GM10266 (cell line): ENCODE measurements around the gene CENPP.

Experiments used
- DNase-seq: peaks from one replicate; pipeline ENCODE4 v3.0.0; 2012; ENCODE audit errors: extremely low spot score
- CTCF ChIP-seq: IDR thresholded peaks from 2 replicates; pipeline ENCODE4 v1.5.1; 2012; ENCODE audit warnings: mild to moderate bottlenecking, low read depth; ENCODE audit not compliant: control insufficient read depth, insufficient read depth; ENCODE audit errors: missing control alignments

The CENPP gene

GRCh38 chr9:92488681-92489550, 163.2 kb downstream of the CENPP start:
- DNase-seq: no peak
- TF ChIP-seq CTCF: no peak

- no peak for TF ChIP-seq CTCF
- DNase-seq: no peak
Observed at GRCh38 chr9:92492781-92493401, 167.1 kb downstream of the CENPP start.

- TF ChIP-seq CTCF: no peak
Observed at GRCh38 chr9:92493749-92494387, 168.1 kb downstream of the CENPP start.

GRCh38 chr9:92494856-92495255, 169.1 kb downstream of the CENPP start:
- no peak for TF ChIP-seq CTCF
- no peak for DNase-seq

More at GRCh38 chr9:92493749-92494387, 168.1 kb downstream of the CENPP start:
- DNase-seq: no peak

- DNase-seq: no peak
- TF ChIP-seq CTCF: no peak
Observed at GRCh38 chr9:92496396-92497176, 170.8 kb downstream of the CENPP start.

GRCh38 chr9:92499701-92500100, 173.9 kb downstream of the CENPP start:
- TF ChIP-seq CTCF: no peak

More at GRCh38 chr9:92499701-92500100, 173.9 kb downstream of the CENPP start:
- DNase-seq: no peak
